22Rv1 (cell line): ENCODE measurements around the gene NQO2.
"Not testable (repeated sequence)": the region's sequence is repeated elsewhere in the genome, so short reads cannot be mapped to it uniquely, and the experiment has no call there.

ENCODE experiments used
- ZFX ChIP-seq: fragments of 450-650 bp; IDR thresholded peaks from 2 replicates; pipeline ENCODE4 v1.6.1; 2017; ENCODE audit warnings: antibody characterized with exemption, borderline replicate concordance
- TF ChIP-seq, protein P1 (sequence below): fragments of 450-650 bp; IDR thresholded peaks from 2 replicates; pipeline ENCODE4 v1.5.1; 2017; ENCODE audit warnings: mild to moderate bottlenecking

DNA sequence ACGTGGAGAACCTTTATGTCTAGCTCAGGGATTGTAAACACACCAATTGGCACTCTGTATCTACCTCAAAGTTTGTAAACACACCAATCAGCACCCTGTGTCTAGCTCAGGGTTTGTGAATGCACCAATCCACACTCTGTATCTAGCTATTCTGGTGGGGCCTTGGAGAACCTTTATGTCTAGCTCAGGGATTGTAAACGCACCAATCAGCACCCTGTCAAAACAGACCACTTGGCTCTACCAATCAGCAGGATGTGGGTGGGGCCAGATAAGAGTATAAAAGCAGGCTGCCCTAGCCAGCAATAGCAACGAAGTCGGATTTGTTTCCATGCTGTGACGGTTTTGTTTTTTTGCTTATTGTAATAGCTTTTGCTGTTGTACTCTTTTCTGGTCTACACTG, 28.5 kb downstream of the NQO2 start:
- TF ChIP-seq, protein P1, sequence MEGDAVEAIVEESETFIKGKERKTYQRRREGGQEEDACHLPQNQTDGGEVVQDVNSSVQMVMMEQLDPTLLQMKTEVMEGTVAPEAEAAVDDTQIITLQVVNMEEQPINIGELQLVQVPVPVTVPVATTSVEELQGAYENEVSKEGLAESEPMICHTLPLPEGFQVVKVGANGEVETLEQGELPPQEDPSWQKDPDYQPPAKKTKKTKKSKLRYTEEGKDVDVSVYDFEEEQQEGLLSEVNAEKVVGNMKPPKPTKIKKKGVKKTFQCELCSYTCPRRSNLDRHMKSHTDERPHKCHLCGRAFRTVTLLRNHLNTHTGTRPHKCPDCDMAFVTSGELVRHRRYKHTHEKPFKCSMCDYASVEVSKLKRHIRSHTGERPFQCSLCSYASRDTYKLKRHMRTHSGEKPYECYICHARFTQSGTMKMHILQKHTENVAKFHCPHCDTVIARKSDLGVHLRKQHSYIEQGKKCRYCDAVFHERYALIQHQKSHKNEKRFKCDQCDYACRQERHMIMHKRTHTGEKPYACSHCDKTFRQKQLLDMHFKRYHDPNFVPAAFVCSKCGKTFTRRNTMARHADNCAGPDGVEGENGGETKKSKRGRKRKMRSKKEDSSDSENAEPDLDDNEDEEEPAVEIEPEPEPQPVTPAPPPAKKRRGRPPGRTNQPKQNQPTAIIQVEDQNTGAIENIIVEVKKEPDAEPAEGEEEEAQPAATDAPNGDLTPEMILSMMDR, result not testable (repeated sequence)
- not testable (repeated sequence) for TF ChIP-seq ZFX
